ENCODE data around the gene DUXB.
A peak's percentile ranks its signal among the peaks of the same experiment; 100 is the strongest.

DUXB gene

GRCh38 chr16:75701361-75701760, at the start of gene DUXB:
Gene DUXB, minus strand, starts transcription at chr16:75701461. Its CDS starts 43 bp downstream, at chr16:75701418.
- DNase-seq (ENCODE audit: low spot score) = no peak

- DNase-seq (ENCODE audit: low spot score) = no peak
Observed at GRCh38 chr16:75750528-75750927, 49.3 kb upstream of the DUXB start.

GRCh38 chr16:75746359-75746758, 45.1 kb upstream of the DUXB start:
- DNase-seq (ENCODE audit: low spot score) = no peak

- no peak for DNase-seq (ENCODE audit: low spot score)
Observed at GRCh38 chr16:75745823-75746222, 44.6 kb upstream of the DUXB start.

- DNase-seq (ENCODE audit: low spot score) = no peak
Observed at GRCh38 chr16:75745242-75745641, 44.0 kb upstream of the DUXB start.

- no peak for DNase-seq (ENCODE audit: low spot score)
Observed at GRCh38 chr16:75742424-75743047, 41.3 kb upstream of the DUXB start.

- DNase-seq (ENCODE audit: low spot score) = peak; percentile 29
Observed at GRCh38 chr16:75733305-75734211, 32.3 kb upstream of the DUXB start.

- no peak for DNase-seq (ENCODE audit: low spot score)
Observed at GRCh38 chr16:75732871-75733270, 31.6 kb upstream of the DUXB start.

GRCh38 chr16:75727221-75727620, 26.0 kb upstream of the DUXB start:
- DNase-seq (ENCODE audit: low spot score) = peak; percentile 47

- no peak for DNase-seq (ENCODE audit: low spot score)
Observed at GRCh38 chr16:75726390-75726789, 25.1 kb upstream of the DUXB start, which contains the start of gene CPHXL. Gene CPHXL, minus strand, starts transcription at chr16:75726490. Its CDS starts 48 bp downstream, at chr16:75726442.

- no peak for DNase-seq (ENCODE audit: low spot score)
Observed at GRCh38 chr16:75718452-75718851, 17.2 kb upstream of the DUXB start.

- no peak for DNase-seq (ENCODE audit: low spot score)
Observed at GRCh38 chr16:75714661-75715060, 13.4 kb upstream of the DUXB start.

- no peak for DNase-seq (ENCODE audit: low spot score)
Observed at GRCh38 chr16:75710344-75710743, 9.1 kb upstream of the DUXB start.

- DNase-seq (ENCODE audit: low spot score) = no peak
Observed at GRCh38 chr16:75703306-75703705, 2.0 kb upstream of the DUXB start.

GRCh38 chr16:75702242-75702641, 981 bp upstream of the DUXB start:
- no peak for DNase-seq (ENCODE audit: low spot score)

GRCh38 chr16:75697571-75697970, 3.7 kb downstream of the DUXB start:
- DNase-seq (ENCODE audit: low spot score) = no peak

GRCh38 chr16:75695708-75696107, 5.6 kb downstream of the DUXB start:
- no peak for DNase-seq (ENCODE audit: low spot score)

- DNase-seq (ENCODE audit: low spot score) = no peak
Observed at GRCh38 chr16:75687361-75687760, 13.9 kb downstream of the DUXB start.

- DNase-seq (ENCODE audit: low spot score) = no peak
Observed at GRCh38 chr16:75682308-75682707, 19.0 kb downstream of the DUXB start.

GRCh38 chr16:75679366-75679765, 21.9 kb downstream of the DUXB start:
- DNase-seq (ENCODE audit: low spot score) = no peak

- no peak for DNase-seq (ENCODE audit: low spot score)
Observed at GRCh38 chr16:75676909-75677308, 24.4 kb downstream of the DUXB start, which contains the start of gene CPHXL2. Gene CPHXL2, minus strand, starts transcription at chr16:75677009. Its CDS starts 10 bp downstream, at chr16:75676999.

- DNase-seq (ENCODE audit: low spot score) = no peak
Observed at GRCh38 chr16:75667503-75667902, 33.8 kb downstream of the DUXB start.

- no peak for DNase-seq (ENCODE audit: low spot score)
Observed at GRCh38 chr16:75660726-75661302, 40.4 kb downstream of the DUXB start.
